ENCODE results near the gene ELP4.

Gene ELP4

GRCh38 chr11:31714840-31715239 lies 205.3 kb downstream of the ELP4 start:
- Histone ChIP-seq H3K27ac (ENCODE audit: extremely low read depth, low read depth, low read length) (no peak overlapping the region), H3K36me3 (ENCODE audit: control insufficient read depth in 2 of 2, insufficient read depth in 1 of 2, low read length in 2 of 2) (no peaks in the 10 kb centered on the region), H3K9me3 (ENCODE audit: control insufficient read depth, insufficient read depth, low read depth, low read length) (no peaks in the 10 kb centered on the region), H3K4me1 (ENCODE audit: control insufficient read depth, insufficient read depth, low read length) (no peaks in the 10 kb centered on the region), H3K4me3 (ENCODE audit: low read depth, low read length) (no peak overlapping the region)
- TF ChIP-seq YY2 (tag by site-specific recombination; IDR thresholded peaks at IDR 0.05) (no peak), HOXD13 (CRISPR knock-in tag; IDR thresholded peaks at IDR 0.05; ENCODE audit: borderline replicate concordance) (no peak), ZNF645 (tag by site-specific recombination; IDR thresholded peaks at IDR 0.05) (no peak), ZNF561 (tag by site-specific recombination; IDR thresholded peaks at IDR 0.05; ENCODE audit: borderline replicate concordance) (no peak), ZNF530 (tag by site-specific recombination; IDR thresholded peaks at IDR 0.05; ENCODE audit: low read depth) (no peak), ZNF274 (IDR thresholded peaks at IDR 0.05; ENCODE audit: low read length) (no peak), ZNF274 (tag by site-specific recombination; IDR thresholded peaks at IDR 0.05; ENCODE audit: borderline replicate concordance) (no peak), ZNF558 (tag by site-specific recombination; IDR thresholded peaks at IDR 0.05) (no peak), ZNF302 (tag by site-specific recombination; IDR thresholded peaks at IDR 0.05; ENCODE audit: low read depth) (no peak), ZNF529 (tag by site-specific recombination; IDR thresholded peaks at IDR 0.05; ENCODE audit: insufficient replicate concordance) (no peak), ZNF600 (tag by site-specific recombination; IDR thresholded peaks at IDR 0.05) (no peak), ZBTB10 (tag by site-specific recombination; IDR thresholded peaks at IDR 0.05) (no peak)
- CTCF ChIA-PET: interaction anchor here (0.6 kb wide), 1 partner anchor 461 kb away, joined by 3 read pairs; no protein-coding TSS in a partner anchor
- POLR2A ChIA-PET: no interaction called here

DNA sequence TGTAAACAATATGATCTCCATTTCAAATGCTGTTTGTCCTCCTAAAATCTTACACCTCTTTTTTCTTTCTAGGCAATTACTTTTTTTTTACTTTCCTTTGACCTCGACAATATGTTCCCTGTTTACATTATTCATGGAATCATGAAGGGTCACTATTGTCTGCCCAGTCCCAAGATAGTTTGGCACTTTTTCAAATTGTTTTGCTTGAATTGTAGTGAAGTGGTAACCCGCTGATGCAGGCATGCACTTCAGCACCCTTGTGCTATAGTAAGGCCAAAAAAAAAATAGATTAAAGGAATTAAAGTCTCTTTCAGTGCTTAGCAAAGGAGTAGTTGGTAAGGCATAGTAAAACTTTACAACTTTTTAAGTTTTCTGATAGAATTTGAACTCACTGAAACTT lies 210.7 kb downstream of the ELP4 start:
- H3K4me1 ChIP-seq (ENCODE audit: control insufficient read depth, insufficient read depth, low read length): no peaks in the 10 kb centered on the region
- H3K4me3 ChIP-seq (ENCODE audit: low read depth, low read length): no peak overlapping the region
- TF ChIP-seq ZNF660 (tag by site-specific recombination; IDR thresholded peaks at IDR 0.05) (no peak), ZNF776 (tag by site-specific recombination; IDR thresholded peaks at IDR 0.05; ENCODE audit: borderline replicate concordance) (no peak), IKZF3 (tag by site-specific recombination; IDR thresholded peaks at IDR 0.05) (no peak), ZNF658 (tag by site-specific recombination; IDR thresholded peaks at IDR 0.05) (no peak)
- CTCF ChIA-PET: no interaction called here
- POLR2A ChIA-PET: no interaction called here
- H3K9me3 ChIP-seq (ENCODE audit: control insufficient read depth, insufficient read depth, low read depth, low read length): no peaks in the 10 kb centered on the region
- H3K36me3 ChIP-seq (ENCODE audit: control insufficient read depth in 2 of 2, insufficient read depth in 1 of 2, low read length in 2 of 2): no peaks in the 10 kb centered on the region
- H3K27ac ChIP-seq (ENCODE audit: extremely low read depth, low read depth, low read length): no peak overlapping the region

DNA sequence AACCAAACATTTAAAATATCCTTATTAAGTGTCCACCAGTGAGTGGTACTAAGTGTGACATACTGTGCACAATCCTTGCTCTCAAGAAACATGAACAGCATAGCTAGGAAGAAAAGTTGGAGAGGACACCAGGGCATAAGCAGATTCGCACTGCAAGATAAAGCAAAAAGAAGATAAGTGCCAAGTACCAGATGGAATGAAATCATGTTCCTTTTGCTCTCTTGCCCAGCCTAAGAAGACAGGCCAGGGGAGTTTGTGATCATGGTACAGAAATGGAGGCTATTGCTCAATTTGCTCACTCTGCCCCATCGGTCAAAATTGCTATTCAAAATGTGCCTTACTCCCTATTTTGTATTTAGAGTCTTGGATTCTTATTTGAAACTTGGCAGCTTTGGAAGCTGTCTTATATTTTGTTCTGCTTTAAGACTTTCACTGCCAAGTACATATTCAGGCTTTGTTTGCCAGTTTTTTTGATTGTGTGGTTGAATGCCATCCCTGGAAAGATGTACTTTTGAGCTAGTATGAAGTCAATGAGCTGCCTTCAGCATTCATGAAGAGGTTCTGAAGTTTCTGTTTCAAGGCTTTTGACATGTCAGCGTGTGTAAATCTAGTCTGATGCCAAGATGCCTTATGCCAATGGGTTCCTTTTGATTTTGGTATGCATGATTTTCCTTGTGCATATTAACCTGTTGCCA lies 211.3 kb downstream of the ELP4 start:
- Histone ChIP-seq H3K4me3 (ENCODE audit: low read depth, low read length) (no peak overlapping the region), H3K9me3 (ENCODE audit: control insufficient read depth, insufficient read depth, low read depth, low read length) (no peaks in the 10 kb centered on the region), H3K4me1 (ENCODE audit: control insufficient read depth, insufficient read depth, low read length) (no peaks in the 10 kb centered on the region), H3K36me3 (ENCODE audit: control insufficient read depth in 2 of 2, insufficient read depth in 1 of 2, low read length in 2 of 2) (no peaks in the 10 kb centered on the region), H3K27ac (ENCODE audit: extremely low read depth, low read depth, low read length) (no peak overlapping the region)
- POLR2A ChIA-PET: no interaction called here
- CTCF ChIA-PET: no interaction called here
- TF ChIP-seq ZNF560 (tag by site-specific recombination; IDR thresholded peaks at IDR 0.05; ENCODE audit: borderline replicate concordance) (no peak), PATZ1 (tag by site-specific recombination; IDR thresholded peaks at IDR 0.05) (no peak), ZBTB17 (tag by site-specific recombination; IDR thresholded peaks at IDR 0.05) (no peak), YY1 (tag by site-specific recombination; IDR thresholded peaks at IDR 0.05) (no peak), ZNF404 (tag by site-specific recombination; IDR thresholded peaks at IDR 0.05) (no peak), ZEB2 (tag by site-specific recombination; IDR thresholded peaks at IDR 0.05) (no peak), ZNF350 (tag by site-specific recombination; IDR thresholded peaks at IDR 0.05) (no peak), TCF7L2 (IDR thresholded peaks at IDR 0.05; ENCODE audit: borderline replicate concordance, low read depth, low read length) (no peak)

Data from HEK293 (cell line).